Bronchial epithelial cell (primary cell): ENCODE data around the gene HSDL2. TPM values are rescaled to one million over a fixed set of nuclear protein-coding genes. Genes with fewer than 3 reads are reported as not detected.
A peak's percentile ranks its signal among the peaks of the same experiment; 100 is the strongest.

Experiments used
- DNase-seq: peaks from one replicate; pipeline ENCODE4 v3.0.0-alpha.2; 2010; ENCODE audit warnings: low read depth
- FAIRE-seq: peaks from 2 replicates; lab custom pipeline; 2011; peaks lifted over from hg19 to GRCh38; lab: Jason Lieb, UNC
- H3K27me3 ChIP-seq: 2 replicates; pipeline ENCODE4 v1.5.1; 2011; ENCODE audit warnings: low read length; ENCODE audit not compliant: control insufficient read depth, insufficient read depth
- H3K36me3 ChIP-seq: 2 replicates; pipeline ENCODE4 v1.5.1; 2011; ENCODE audit warnings: low read length; ENCODE audit not compliant: control insufficient read depth, insufficient read depth
- H3K4me3 ChIP-seq: 2 replicates; pipeline ENCODE4 v1.5.1; 2011; ENCODE audit warnings: mild to moderate bottlenecking, low read depth, low read length, control low read depth
- CTCF ChIP-seq: IDR thresholded peaks from 2 replicates; pipeline ENCODE4 v1.5.1; 2011; ENCODE audit warnings: mild to moderate bottlenecking, moderate library complexity, low read length, control low read depth, inconsistent platforms; ENCODE audit not compliant: insufficient read depth, severe bottlenecking
- total RNA-seq: library from RNA; depleted of rRNA; stranded (reverse); fragments of >200 nt; gene quantifications from 2 replicates; pipeline ENCODE4 v1.2.1, GENCODE V29; 2014

Gene HSDL2
- total RNA-seq, 1 donor from 2014 or later, result 21.9 TPM

GRCh38 chr9:112446080-112446479 lies 66.2 kb downstream of the HSDL2 start:
- no peak for TF ChIP-seq CTCF
- H3K36me3 ChIP-seq, result no peaks in the 10 kb centered on the region
- no peak for FAIRE-seq
- no peaks in the 10 kb centered on the region for H3K27me3 ChIP-seq
- DNase-seq, result no peak
- no peak overlapping the region for H3K4me3 ChIP-seq

- H3K27me3 ChIP-seq, result no peaks in the 10 kb centered on the region
- no peak overlapping the region for H3K4me3 ChIP-seq
- DNase-seq, result no peak
- TF ChIP-seq CTCF, result no peak
- H3K36me3 ChIP-seq, result no peaks in the 10 kb centered on the region
- FAIRE-seq, result no peak
Measured at GRCh38 chr9:112446526-112446925, 66.6 kb downstream of the HSDL2 start.

GRCh38 chr9:112447283-112447761 lies 67.4 kb downstream of the HSDL2 start:
- Histone ChIP-seq H3K27me3 (no peaks in the 10 kb centered on the region), H3K36me3 (no peaks in the 10 kb centered on the region), H3K4me3 (no peak overlapping the region)
- FAIRE-seq (no peak), DNase-seq (peak; percentile 56)
- no peak for TF ChIP-seq CTCF

GRCh38 chr9:112462855-112463254 lies 82.9 kb downstream of the HSDL2 start:
- DNase-seq (no peak), FAIRE-seq (no peak)
- no peaks in the 10 kb centered on the region for H3K36me3 ChIP-seq
- TF ChIP-seq CTCF, result no peak
- H3K4me3 ChIP-seq, result no peak overlapping the region
- H3K27me3 ChIP-seq, result no peaks in the 10 kb centered on the region

GRCh38 chr9:112465352-112465751 lies 85.4 kb downstream of the HSDL2 start:
- Histone ChIP-seq H3K27me3 (no peaks in the 10 kb centered on the region), H3K4me3 (no peak overlapping the region), H3K36me3 (no peaks in the 10 kb centered on the region)
- FAIRE-seq (no peak), DNase-seq (no peak)
- no peak for TF ChIP-seq CTCF

GRCh38 chr9:112472996-112473395 lies 93.1 kb downstream of the HSDL2 start:
- H3K27me3 ChIP-seq, result no peaks in the 10 kb centered on the region
- no peak for FAIRE-seq
- H3K4me3 ChIP-seq, result no peak overlapping the region
- no peak for TF ChIP-seq CTCF
- no peak for DNase-seq
- no peaks in the 10 kb centered on the region for H3K36me3 ChIP-seq
